ENCODE measurements around the gene GHITM. TPM values are rescaled to one million over a fixed set of nuclear protein-coding genes. Genes with fewer than 3 reads are reported as not detected.
"Not testable (repeated sequence)": the region's sequence is repeated elsewhere in the genome, so short reads cannot be mapped to it uniquely, and the experiment has no call there.

Gene GHITM
- total and polyA plus RNA-seq, 12 donors: 77.3 to 492 (median 266) TPM

DNA sequence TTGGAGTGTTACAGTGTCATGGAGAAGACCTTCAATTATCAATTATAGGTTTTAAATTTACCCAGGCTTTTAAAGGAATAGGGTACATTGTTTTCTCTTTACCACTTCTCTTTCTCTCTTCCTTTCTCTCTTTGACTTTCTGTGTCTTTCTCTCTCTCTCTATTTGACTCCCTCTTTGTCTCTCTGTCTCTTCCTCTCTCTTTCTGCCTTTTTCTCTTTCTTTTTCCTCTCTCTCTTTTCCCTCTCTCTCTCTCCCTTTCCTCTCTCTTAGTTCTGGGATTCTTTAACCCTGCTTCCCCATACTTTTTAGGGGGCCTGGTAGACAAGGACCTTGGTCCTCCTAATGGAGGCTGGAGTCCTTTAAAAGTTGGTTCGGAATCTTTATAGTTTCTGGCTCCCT, 15.9 kb upstream of the GHITM start:
- no peaks in the 10 kb centered on the region for H3K9me3 ChIP-seq (replicated peaks in 1 of 3)
- no peak overlapping the region for H3K27ac ChIP-seq
- H3K27me3 ChIP-seq: peaks cover 6% of the 10 kb centered on the region
- TF ChIP-seq, protein P1, sequence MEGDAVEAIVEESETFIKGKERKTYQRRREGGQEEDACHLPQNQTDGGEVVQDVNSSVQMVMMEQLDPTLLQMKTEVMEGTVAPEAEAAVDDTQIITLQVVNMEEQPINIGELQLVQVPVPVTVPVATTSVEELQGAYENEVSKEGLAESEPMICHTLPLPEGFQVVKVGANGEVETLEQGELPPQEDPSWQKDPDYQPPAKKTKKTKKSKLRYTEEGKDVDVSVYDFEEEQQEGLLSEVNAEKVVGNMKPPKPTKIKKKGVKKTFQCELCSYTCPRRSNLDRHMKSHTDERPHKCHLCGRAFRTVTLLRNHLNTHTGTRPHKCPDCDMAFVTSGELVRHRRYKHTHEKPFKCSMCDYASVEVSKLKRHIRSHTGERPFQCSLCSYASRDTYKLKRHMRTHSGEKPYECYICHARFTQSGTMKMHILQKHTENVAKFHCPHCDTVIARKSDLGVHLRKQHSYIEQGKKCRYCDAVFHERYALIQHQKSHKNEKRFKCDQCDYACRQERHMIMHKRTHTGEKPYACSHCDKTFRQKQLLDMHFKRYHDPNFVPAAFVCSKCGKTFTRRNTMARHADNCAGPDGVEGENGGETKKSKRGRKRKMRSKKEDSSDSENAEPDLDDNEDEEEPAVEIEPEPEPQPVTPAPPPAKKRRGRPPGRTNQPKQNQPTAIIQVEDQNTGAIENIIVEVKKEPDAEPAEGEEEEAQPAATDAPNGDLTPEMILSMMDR (IDR thresholded peaks at IDR 0.05): no peak
- no peak for TF ChIP-seq POLR2A (IDR thresholded peaks at IDR 0.05)
- no peak overlapping the region for H3K4me3 ChIP-seq
- H3K36me3 ChIP-seq (replicated peaks in 1 of 2): no peaks in the 10 kb centered on the region
- intact Hi-C loops (cut with DNase I): no loop called here
- WGBS, 4 donors: 79 to 81% (median 81%) methylated on average over 1 of the region's 1 CpG
- H3K4me1 ChIP-seq (replicated peaks in 1 of 2): no peaks in the 10 kb centered on the region
- DNase-seq: no peak

DNA sequence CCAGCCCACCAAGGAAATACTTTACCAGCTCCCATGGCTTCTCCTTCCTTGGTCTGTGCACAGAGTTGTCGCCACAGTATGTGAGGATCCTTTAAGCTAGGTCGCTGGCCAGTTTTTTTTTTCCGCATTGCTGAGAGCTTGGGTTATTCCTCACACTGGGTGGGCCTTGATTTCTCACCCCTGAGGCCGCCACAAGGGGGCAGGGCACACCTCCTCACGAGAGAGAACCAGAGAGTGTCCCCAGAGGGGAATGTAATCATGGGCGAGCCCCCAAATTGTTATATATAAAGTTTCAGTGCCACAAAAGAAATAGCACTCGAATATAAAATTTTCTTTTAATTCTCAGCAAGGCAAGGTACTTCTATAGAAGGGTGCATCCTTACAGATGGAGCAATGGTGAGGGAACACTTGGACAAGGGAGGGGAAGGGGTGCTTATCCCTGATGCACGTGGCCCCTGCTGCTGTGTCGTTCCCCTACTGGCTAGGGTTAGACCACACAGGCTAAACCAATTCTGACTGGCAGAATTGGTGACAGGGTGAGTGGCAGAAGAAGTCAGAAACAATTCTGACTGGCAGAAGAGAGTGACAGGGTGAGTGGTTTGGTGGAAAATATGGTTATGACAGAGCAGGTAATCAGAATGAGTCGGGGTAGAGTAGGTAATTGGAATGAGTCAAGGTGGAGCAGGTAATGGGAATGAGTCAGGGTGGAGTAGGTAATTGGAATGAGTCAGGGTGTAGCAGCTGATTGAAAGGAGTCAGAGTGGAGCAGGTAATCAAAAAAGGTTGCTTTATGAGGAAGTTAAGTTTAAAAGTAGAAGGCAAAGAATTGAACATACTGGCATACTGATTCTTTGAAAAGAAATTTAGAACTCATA, 13.2 kb upstream of the GHITM start:
- intact Hi-C loops (cut with DNase I); DNase-seq; H3K4me3 ChIP-seq; H3K36me3 ChIP-seq (replicated peaks in 1 of 2); H3K4me1 ChIP-seq (replicated peaks in 1 of 2); H3K27ac ChIP-seq; H3K9me3 ChIP-seq (replicated peaks in 1 of 3): not testable (repeated sequence)
- 69 to 80% (median 78%) methylated on average over 7 to 10 of the region's 10 CpGs for WGBS, 4 donors
- peaks cover 13% of the 10 kb centered on the region for H3K27me3 ChIP-seq

DNA sequence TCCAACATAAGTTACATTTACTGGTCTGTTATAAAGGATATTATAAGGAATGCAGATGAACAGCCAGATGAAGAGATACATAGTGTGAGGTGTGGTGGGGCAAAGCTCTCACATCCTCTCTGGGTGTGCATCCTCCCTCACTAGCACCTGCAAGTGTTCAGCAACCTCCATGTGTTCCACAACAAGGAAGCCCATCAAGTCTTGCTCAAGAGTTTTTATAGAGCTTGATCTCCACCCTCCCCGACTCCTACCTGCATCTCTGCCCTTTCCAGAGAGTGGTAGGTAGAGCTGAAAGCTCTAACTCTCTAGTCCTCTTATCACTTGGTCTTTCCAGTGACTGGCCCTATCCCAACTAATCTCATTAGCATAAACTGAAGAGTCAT, 12.5 kb upstream of the GHITM start:
- Histone ChIP-seq H3K4me1 (replicated peaks in 1 of 2) (no peaks in the 10 kb centered on the region), H3K4me3 (no peak overlapping the region), H3K9me3 (replicated peaks in 1 of 3) (no peaks in the 10 kb centered on the region), H3K27me3 (peaks cover 13% of the 10 kb centered on the region), H3K27ac (no peak overlapping the region), H3K36me3 (replicated peaks in 1 of 2) (no peaks in the 10 kb centered on the region)
- intact Hi-C loops (cut with DNase I): no loop called here
- WGBS, 4 donors: 53 to 92% (median 79%) methylated on average over 1 of the region's 1 CpG
- no peak for DNase-seq
- TF ChIP-seq, protein P1 (IDR thresholded peaks at IDR 0.05): no peak

DNA sequence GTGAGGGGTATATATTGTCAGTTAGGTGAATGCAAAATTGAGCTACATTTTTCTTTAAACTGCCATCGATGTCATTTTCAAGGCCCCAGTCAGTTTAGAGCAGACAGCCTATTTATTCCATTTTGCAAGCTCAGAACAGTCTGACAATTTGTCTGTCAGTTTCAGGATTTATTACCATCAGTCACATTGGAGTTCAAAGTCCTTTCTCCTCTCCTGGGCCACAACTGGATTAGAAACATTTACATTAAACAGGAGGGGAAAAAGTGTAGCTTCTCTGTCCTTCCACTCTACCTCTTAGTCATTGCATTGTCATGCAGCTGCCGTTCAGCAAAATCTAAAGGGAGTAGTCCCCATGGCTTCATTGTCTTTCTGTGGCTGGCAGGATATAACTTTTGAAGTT, 3.5 kb upstream of the GHITM start:
- Histone ChIP-seq H3K27ac (no peak overlapping the region), H3K4me3 (no peak overlapping the region), H3K4me1 (replicated peaks in 1 of 2) (peaks cover 8% of the 10 kb centered on the region in 2 donors), H3K9me3 (replicated peaks in 1 of 3) (no peaks in the 10 kb centered on the region), H3K27me3 (no peaks in the 10 kb centered on the region), H3K36me3 (replicated peaks in 1 of 2) (no peaks in the 10 kb centered on the region)
- no peak for TF ChIP-seq POLR2A (IDR thresholded peaks at IDR 0.05)
- TF ChIP-seq, protein P1 (IDR thresholded peaks at IDR 0.05): no peak
- no peak for DNase-seq
- intact Hi-C loops (cut with DNase I): no loop called here
- WGBS, 4 donors: 36 to 52% (median 44%) methylated on average over 2 of the region's 2 CpGs

DNA sequence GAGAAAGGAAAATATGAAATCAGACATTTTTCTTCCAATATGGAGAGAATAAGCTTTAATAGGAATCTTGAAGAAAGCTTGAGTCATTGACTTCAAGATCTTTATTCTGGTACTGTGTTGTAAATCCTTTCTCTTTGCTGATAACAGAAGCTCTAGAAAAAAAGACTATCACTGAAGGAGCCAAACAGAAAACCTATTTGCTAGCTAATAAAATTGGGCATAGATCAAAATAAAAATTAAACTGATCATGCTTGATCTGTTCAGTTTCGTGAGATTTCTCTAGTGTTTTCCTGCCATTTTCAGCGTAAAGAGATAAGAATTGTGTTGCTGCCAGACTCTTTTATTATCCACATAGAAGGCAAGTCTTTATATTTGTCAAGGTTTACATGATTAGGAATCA, 1.5 kb upstream of the GHITM start:
- no peaks in the 10 kb centered on the region for H3K9me3 ChIP-seq (replicated peaks in 1 of 3)
- H3K27me3 ChIP-seq: no peaks in the 10 kb centered on the region
- DNase-seq: no peak
- peaks cover 0 to 8% of the 10 kb centered on the region in 2 donors for H3K36me3 ChIP-seq (replicated peaks in 1 of 2)
- intact Hi-C loops (cut with DNase I): no loop called here
- peaks cover 9 to 17% of the 10 kb centered on the region in 2 donors for H3K4me1 ChIP-seq (replicated peaks in 1 of 2)
- no peak overlapping the region for H3K4me3 ChIP-seq
- H3K27ac ChIP-seq: no peak overlapping the region
- TF ChIP-seq POLR2A (IDR thresholded peaks at IDR 0.05): no peak
- TF ChIP-seq, protein P1 (IDR thresholded peaks at IDR 0.05): no peak
- WGBS, 4 donors: 70 to 82% (median 73%) methylated on average over 2 of the region's 2 CpGs
